HG02588 (cell line): ENCODE measurements around the gene KCNMA1.
A peak's percentile ranks its signal among the peaks of the same experiment; 100 is the strongest.
"Not testable (repeated sequence)": the region's sequence is repeated elsewhere in the genome, so short reads cannot be mapped to it uniquely, and the experiment has no call there.

Source experiments
- ATAC-seq: cut with Tn5 transposase; IDR thresholded peaks from one replicate; pipeline ENCODE4 v1.9.1; 2021; ENCODE audit warnings: mild to moderate bottlenecking, moderate library complexity; ENCODE audit not compliant: unreplicated experiment

KCNMA1 gene

DNA sequence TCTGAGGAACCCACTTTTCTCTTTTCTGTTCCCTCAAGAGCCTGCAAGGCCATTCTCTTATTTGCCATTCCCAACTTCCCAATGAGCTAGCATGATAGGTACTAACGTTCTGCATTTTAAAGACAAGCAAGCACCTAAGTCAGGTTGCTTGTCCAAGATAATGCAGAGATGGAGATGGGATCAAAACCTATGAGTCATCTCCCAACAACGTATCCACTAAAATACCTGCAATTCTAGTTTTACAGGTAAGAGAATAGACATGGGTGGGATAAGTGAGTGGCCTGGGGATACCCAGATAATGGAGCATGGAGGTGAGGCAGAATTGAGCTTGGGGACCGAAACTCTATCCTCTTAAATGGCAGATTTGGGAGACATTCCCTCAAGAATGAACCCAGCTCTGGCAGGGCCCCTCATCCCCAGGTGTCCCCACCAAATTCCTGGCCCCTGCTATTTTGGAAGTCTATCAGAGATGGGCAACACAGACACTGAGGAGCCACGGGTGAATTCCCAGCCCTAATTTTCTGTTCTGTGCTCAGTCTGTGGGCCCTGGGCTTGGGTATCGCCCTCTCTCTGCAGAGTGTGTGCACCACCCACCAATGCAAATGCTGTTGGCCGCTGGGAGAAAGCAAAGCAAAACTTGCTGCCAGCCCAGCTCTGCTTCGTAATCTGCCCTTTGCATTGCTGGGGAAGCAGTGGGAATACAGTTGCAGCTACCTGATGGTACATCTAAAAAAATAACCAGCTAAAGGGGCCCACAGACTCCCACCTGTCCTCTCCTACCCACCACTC is 98.3 kb downstream of the KCNMA1 start:
- no peak for ATAC-seq

DNA sequence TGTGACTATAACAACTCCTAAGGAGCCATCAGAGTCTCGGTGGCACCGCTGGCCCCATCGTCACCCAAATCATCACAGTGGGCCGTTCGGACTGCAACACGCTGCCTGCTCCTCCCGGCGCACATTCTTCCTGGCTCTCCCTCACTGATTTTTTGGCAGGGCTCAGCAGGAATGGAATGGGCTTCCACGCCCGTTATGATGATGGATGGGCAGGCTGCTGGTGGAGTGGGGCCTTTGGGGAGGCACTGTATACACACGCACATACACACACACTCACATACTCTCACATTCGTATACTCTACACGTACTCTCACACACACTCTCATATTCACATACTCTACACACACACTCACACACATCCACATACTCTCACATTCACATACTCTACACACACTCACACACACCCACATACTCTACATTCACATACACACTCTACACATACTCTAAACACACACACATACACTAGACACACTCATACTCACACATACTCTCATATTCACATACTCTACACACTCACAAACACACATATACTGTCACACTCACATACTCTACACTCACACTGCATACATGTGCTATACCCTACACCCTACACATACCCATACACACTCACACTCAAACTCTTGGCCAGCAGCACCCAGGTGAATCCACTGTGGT is 99.8 kb downstream of the KCNMA1 start:
- ATAC-seq = no peak

DNA sequence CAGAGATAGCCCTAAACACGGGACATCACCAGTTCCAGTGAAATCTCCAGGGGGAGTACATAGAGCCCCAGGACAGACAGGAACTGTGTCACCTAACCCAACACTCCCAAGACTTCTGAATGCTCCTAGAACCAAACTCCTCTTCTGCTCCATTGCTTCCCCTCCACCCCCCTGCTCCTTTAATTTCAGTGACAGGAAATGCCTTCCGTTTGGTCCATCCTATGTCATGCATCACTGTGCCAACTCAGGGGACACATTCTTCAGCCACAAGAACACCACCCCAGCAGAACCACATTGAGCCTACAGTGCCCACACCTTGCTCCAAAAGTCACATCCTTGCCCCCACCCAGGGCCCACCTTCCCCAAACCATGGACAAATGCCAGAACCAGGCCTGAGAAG is 100.5 kb downstream of the KCNMA1 start:
- ATAC-seq = no peak

DNA sequence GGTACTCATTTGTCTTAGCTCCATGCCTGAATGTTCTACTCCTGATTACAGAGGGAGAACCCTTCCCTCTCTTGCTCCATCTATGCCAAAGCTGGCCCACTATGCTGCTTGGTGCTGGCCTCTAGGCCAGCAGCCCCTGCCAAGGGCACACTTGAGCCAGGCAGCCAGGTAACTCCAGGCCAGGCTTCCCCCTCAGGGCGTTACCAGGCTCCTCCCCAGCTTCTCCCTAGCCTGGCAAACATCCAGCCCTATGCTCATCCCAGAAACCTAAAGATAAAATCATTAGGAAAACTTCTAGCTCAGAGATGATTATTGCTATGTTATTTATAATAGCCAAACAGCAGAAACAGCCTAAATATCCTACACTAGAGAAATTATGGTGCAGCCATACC is 103.7 kb downstream of the KCNMA1 start:
- ATAC-seq = no peak

DNA sequence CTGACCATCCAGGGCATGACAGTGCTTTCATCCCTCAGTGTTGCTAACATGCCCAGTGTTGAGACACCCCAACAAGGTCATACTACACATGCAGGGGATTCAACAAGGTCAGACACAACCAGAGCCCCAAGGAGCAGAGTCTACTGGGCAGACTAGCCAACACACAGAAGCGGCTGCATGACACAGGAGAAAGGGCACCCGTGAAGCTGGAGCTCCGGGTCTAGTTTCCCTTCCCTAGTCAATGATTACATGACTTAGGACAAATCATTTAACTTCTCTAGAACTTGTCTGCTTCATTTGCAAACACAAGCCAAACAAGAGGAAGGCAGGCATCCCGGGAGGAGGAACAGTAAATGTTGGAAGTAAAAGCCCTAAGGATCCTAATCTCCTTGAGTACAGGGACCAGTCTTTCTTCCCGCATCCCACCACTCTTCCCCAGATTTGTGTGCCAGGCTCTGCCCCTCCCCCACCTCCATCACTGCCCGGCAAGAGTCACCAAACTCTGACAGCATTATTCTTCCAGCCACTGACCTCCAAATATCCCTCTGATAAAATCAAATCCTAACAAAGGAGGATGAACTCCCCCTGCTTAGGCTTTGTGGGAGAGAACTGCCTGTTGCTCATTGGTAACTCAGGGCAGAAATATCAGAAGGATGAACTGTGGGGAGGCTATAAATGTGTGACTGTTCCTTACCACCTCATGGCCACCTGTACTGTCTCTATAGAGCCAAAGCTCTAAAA is 104.3 kb downstream of the KCNMA1 start:
- ATAC-seq = no peak

DNA sequence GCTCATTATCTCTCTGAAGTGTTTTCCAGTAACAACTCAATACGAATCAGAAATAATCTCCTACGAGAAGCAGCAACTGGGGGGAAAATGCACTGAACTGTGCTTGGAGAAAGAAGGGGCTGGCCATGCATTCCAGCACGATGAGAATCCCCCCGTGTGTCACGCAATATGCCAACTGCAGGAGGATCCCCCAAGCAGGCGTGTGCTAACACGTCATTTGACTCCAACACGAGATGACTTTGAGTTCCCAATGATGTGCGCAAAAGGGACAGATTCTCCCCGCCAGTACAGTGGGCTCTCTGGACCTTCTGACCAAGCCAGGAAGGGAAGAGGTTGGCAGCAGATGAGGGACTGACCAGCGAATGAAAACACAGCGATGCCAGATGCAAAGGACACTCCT is 105.5 kb downstream of the KCNMA1 start:
- ATAC-seq = no peak

DNA sequence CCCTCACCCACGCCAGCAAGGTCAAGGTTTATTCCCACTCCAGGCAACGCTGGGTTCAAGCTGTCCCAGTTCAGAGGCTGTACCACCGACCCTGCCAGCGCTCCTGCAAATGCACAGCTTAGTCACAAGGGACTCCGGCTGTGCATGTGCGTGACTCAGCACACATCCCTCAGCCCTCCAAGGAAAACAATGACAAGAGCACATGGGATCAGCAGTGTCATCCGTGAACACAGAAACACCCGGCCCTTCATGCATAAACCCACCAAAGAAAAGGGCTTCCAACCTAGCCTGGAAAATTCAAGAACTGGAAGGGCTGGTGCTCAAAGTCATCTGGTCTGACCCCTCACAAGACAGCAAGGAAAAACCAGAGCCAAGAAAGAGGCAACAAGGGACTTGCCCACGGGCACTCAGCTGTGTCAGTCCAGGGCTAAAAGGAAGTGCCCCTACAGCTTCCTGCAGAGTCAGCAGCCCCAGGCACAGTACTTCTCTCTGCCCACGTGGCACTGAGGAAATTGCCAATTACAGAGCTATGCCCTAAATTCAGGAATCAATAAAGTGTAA is 106.1 kb downstream of the KCNMA1 start:
- ATAC-seq = peak; percentile 43

DNA sequence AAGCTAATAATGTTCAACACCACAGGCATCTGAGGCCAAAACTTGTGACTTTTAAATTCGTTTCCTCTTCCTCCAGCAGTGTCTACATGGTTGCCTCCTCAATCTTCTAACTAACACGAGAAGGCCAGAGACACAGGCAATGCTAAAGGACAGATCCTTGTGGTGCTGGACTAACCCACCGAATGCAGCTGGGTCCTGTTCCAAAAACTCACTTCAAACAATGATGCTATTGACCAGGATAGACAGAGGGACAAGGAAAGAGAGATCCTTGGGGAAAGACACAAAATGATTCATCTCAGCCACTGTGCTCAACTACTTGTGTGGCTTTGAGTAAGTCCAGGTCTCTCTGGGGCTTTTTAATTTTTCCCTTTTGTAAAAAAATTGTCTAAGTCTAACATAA is 107.6 kb downstream of the KCNMA1 start:
- no peak for ATAC-seq

DNA sequence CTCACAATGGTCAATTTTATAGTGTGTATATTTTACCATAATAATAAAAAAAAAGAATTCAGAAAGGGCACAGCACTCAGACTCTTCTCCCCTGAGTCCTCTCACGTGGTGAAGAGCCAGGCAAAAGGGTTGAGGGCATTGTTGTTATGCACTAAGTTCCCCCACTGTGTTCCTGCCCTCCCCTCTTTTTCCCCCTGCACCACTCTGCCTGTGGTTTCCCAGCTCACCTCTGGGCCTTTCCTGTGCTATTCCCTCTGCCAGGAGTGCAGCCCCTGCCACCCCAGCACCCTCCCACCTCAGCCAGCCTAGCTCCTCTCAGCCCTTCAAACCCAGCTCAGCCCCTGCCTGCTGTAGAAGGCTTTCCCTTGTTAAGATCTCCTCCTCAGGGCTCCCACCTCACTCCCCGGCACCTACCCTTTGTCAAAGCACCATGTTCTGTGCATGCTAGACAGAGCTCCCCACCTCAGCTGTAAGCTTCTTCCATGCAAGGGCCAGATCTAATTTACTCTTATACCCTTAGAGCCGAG is 108.5 kb downstream of the KCNMA1 start:
- no peak for ATAC-seq

DNA sequence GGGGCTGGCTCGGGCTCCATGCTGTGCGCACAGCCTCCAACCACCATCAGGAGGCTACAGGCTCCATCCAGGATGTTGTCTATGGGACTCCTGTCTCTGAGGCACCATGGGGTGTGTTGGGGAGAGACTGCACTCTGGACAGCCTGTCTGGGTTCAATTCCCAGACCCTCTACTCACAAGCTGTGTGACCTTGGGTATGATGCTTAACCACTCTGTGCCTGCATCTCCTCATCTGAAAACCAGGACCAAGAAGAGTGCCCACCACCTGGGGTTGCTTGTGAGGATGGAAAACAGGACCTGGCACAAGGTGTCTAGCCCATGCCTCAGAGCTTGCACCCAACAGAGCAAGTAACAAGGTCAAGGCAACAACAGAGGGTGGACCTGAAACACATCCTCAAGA is 109.8 kb downstream of the KCNMA1 start:
- ATAC-seq = no peak

DNA sequence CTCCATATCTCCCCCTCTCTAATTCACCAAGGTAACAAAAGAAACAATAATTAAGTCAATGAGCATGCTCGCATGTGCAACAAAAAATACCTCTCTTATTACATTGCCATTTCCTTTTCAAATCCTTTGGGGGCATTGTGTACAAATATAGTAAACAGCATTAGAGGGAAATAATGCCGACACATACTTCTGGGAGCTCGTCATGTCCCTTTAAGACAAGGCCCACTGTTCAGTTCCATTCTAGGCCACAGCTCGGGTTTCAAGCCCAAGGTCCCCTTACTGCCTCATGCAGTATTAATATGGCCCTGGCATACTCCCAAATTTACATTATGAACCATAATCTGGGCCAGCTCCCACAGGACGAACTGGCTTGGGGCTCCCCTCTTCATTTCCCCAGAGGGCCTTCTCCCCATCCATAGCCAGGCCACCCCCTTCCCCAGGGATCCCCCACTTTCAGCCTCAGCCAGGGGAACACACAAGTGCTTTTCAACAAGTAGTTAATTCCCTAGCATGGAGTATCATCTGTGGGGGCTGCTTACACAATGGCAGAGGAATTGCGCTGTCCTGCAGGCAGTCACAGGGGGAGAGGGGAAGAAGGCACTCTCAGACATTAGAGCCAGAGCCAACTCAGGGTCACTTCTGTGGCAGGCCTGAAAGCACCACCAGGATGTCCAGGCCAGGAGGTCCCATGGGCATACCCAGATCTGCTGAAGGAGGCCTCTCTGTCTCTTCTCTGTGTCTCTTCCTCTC is 110.6 kb downstream of the KCNMA1 start:
- ATAC-seq = no peak

DNA sequence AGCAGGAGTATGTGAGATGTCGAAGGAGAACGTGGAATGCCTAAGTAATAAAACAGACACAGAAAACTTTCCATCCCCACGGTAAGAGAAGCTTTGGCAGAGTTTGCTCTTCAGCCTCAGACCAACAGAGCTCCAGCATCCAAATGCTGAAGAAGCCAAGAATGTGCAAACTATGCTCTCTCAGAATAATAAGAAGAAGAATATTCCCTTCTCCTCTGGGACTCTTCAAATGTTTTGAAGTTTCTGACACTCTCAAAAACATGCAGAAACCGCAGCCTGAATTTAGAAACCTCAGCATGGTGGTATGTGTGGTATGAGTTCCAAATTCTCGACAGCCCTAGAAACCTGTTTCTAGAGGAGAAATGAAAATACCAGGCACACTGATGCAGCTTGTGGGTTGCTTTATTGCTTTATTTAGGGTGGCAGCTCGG is 113.3 kb downstream of the KCNMA1 start:
- ATAC-seq = no peak

DNA sequence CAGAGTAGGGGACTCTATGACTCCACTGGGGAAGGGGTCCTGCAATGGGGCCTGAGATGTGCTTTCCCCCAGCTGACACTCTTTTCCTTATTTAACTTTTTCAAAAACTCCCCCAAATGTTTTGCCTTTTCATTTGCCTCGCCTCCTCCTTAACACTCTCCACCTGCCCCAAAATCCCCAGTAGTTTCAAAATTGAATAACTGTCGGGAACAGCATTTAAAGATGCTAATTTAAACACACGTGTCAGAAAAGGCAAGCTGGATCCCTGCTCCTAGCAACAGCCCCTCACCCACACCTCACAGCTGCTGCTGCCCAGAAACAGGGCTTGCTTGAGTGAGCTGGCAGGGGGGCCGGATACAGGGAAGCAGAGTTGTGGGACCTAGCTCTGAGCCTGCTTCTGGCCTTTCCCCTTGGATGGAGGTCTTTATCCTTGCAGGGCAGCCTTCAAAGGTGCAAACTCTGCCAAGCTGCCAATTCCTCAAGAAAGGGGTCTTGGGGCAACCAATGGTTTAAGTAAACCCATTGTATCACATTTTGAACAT is 115.3 kb downstream of the KCNMA1 start:
- ATAC-seq = no peak

DNA sequence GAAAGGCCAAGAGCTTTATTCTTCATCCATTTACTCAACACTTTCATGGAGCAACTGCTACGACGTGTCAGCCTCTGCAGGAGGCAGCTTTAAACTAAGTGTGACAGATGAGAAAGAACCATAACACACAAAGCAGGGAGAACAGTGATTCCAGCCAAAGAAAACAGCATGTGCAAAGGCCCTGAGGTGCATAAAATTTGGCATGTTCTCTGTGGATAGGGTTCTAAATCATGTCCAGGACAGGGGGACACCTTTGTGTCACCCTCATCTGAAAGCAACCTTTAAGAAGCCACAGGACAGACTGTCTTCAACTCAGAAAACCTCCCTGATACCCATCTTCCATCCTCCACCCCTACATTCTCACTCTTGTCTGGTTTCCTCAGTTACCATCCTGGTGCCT is 116.6 kb downstream of the KCNMA1 start:
- ATAC-seq = no peak

DNA sequence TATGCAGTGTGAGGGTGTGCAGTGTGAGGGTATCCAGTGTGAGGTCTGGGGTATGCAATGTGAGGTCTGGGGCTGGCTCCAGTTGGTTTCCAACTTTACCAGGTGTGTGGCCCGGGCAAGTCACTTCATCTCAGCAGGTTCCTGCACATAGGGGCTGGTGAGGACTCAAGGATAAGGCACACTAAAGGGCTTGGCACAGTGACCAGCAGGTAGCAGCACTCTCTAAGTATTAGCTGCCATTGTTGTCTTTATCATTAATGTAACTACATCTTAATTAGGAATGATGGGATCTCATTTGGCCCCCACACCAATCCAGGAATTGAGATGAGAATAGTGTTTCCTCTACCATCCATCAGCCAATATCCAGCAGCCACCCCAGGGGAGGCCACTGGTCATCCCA is 117.3 kb downstream of the KCNMA1 start:
- no peak for ATAC-seq

DNA sequence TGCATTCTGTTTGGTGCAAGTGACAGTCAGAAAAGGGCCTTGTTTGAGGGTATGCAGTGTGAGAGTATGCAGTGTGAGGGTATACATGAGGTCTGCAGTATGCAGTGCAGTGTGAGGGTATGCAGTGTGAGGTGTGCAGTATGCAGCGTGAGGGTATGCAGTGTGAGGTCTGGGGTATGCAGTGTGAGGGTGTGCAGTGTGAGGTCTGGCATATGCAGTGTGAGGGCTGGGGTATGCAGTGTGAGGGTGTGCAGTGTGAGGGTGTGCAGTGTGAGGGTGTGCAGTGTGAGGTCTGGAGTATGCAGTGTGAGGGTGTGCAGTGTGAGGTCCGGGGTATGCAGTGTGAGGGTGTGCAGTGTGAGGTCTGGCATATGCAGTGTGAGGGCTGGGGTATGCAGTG is 117.8 kb downstream of the KCNMA1 start:
- ATAC-seq = not testable (repeated sequence)

DNA sequence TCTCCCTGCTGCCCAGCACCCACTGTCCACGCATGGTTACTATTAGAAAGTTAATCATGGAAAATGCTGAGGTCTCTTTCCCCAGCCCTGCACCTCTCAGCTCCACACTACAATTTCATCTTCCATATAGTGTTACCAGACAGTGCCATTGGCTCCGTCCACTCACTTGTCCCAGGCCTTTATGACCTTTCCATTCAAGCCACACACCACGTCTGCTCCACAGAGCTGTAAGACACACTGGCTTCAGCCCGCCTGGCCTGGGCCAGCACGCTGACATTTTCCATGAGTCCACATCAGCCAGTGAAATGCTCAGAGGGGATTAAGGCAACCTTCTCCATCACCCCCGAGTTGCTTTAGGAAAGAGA is 118.7 kb downstream of the KCNMA1 start:
- no peak for ATAC-seq

DNA sequence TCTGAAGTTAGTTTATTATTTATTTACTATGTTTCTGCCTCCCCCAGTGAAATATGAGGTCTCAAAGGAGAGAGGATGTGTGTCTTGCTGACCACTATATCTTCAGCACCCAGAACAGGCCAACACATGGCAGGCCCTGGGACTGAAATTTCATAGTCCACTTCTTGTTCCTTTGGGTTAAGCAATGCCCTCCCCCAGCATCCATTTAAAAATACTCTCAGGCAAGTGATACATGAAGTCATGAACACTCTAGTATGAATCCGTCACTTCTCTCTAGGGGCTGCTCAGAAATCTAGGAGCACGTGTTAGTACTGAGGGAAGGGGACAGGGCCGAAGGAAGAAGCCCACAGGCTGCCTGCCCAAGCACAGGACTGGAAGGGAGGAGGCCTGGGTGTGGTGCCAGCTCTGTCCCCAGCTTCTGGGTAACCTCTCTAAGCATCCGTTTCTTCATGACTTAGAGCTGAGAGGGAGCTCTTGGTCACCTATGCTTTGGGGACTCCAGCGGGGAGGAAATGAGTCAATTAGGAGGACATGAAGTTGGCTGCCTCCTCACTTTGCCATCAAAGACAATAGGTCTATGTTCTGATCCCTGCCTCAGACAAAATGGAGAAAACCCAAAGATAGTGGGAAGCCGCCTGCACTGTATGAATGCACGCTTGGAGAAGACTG is 119.2 kb downstream of the KCNMA1 start:
- no peak for ATAC-seq

DNA sequence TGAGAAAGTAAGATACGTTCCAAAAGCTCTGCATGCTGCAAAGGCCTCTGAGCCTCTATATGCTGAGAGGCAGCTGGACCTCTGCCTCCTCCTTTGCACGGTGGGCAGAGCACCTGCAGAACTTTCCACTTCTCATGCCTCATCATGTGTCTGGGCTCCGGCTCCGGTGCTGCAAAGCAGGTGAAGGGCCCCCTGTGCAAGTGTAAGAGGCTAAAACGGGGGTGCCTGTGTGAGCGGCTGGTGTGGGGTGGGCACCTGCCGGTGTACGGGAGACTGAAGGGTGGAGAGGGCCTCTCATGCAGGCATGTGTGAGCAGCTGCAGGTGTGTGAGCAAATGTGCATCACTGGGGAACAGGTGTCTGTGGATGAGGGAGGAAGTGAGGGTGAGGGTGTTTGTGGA is 121.0 kb downstream of the KCNMA1 start:
- ATAC-seq = no peak

DNA sequence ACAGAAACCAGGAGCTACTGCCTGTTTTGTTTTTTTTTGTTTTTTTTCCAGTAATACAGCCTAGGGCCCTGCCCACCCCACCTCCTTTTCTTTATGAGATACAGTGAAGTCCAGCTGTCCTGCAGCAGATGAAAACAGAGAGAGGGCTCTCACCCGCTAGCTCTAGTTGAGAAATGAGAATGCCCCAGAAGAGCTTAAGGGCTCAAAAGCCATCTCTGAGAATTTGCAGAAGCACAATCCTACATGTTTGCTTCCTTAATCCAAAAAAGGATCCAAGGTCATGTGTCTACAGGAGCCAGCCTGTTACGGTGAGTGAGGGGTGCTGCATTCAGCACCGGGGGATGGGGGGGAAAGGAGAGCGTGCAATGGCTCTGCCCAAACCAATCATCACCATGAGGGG is 122.7 kb downstream of the KCNMA1 start:
- no peak for ATAC-seq
